ENCODE results near the gene STX1B. TPM values are rescaled to one million over a fixed set of nuclear protein-coding genes. Genes with fewer than 3 reads are reported as not detected.

The STX1B gene
- total RNA-seq, 1 experiment from 2014 or later, result 3.9 TPM

- Histone ChIP-seq H3K79me2 (ENCODE audit: low read depth) (no peaks in the 10 kb centered on the region), H3K27me3 (ENCODE audit: insufficient read depth, low read depth) (no peaks in the 10 kb centered on the region), H3K27ac (no peak overlapping the region), H3K9me2 (ENCODE audit: insufficient read depth) (no peaks in the 10 kb centered on the region), H2AFZ (no peak overlapping the region), H3K4me1 (replicated peaks; ENCODE audit: insufficient read depth) (no peaks in the 10 kb centered on the region; the same call in 1 of the 2 replicates), H4K20me1 (ENCODE audit: insufficient read depth) (no peaks in the 10 kb centered on the region; the same call in 1 of the 2 replicates), H3K36me3 (ENCODE audit: low read depth) (no peaks in the 10 kb centered on the region), H3K9me3 (ENCODE audit: insufficient read depth, low read depth) (no peaks in the 10 kb centered on the region), H3K4me3 (no peak overlapping the region), H3F3A (ENCODE audit: insufficient read depth, low read depth) (peaks cover 1% of the 10 kb centered on the region; the same call in 1 of the 2 replicates), H3K4me2 (no peak overlapping the region)
- peak in 1 of 2 experiments; percentile 22 for DNase-seq
- BruUV-seq (replicated peaks), result no TSS peak
- intact Hi-C loops (cut with micrococcal nuclease; ENCODE audit: unreplicated experiment), result loop anchor here (5.0 kb wide), 1 partner anchor 398 kb away; no protein-coding TSS in a partner anchor
- POLR2A ChIA-PET (ENCODE audit: unreplicated experiment), result no interaction called here
- TF ChIP-seq EZH2 (IDR thresholded peaks at IDR 0.05; ENCODE audit: low read depth) (no peak), CTCF (conservative IDR thresholded peaks at IDR 0.05) (no peak)
- CTCF ChIA-PET, result no interaction called here
These were observed 20.9 kb downstream of the STX1B start for GRCh38 chr16:30989469-30990047.

GRCh38 chr16:30987581-30988190 is 22.8 kb downstream of the STX1B start:
- no peak overlapping the region for H2AFZ ChIP-seq
- H3K36me3 ChIP-seq (ENCODE audit: low read depth), result peaks cover 7% of the 10 kb centered on the region; the same call in 1 of the 2 replicates
- TF ChIP-seq EZH2 (IDR thresholded peaks at IDR 0.05; ENCODE audit: low read depth) (no peak), CTCF (conservative IDR thresholded peaks at IDR 0.05) (no peak)
- CTCF ChIA-PET, result interaction anchor here (0.6 to 0.7 kb wide), 2 partner anchors 9 to 154 kb away, joined by 3 read pairs; no protein-coding TSS in a partner anchor
- no peak overlapping the region for H3K27ac ChIP-seq
- no peaks in the 10 kb centered on the region; the same call in 1 of the 2 replicates for H4K20me1 ChIP-seq (ENCODE audit: insufficient read depth)
- peaks cover 18% of the 10 kb centered on the region; the same call in 1 of the 2 replicates for H3F3A ChIP-seq (ENCODE audit: insufficient read depth, low read depth)
- no peaks in the 10 kb centered on the region for H3K79me2 ChIP-seq (ENCODE audit: low read depth)
- no peaks in the 10 kb centered on the region for H3K9me2 ChIP-seq (ENCODE audit: insufficient read depth)
- DNase-seq, result peak in 1 of 2 experiments; percentile 31
- H3K4me1 ChIP-seq (replicated peaks; ENCODE audit: insufficient read depth), result no peaks in the 10 kb centered on the region; the same call in 1 of the 2 replicates
- intact Hi-C loops (cut with micrococcal nuclease; ENCODE audit: unreplicated experiment), result loop anchor here (5.0 kb wide), 1 partner anchor 400 kb away; no protein-coding TSS in a partner anchor
- H3K4me3 ChIP-seq, result no peak overlapping the region
- H3K9me3 ChIP-seq (ENCODE audit: insufficient read depth, low read depth), result no peaks in the 10 kb centered on the region
- no peak overlapping the region for H3K4me2 ChIP-seq
- no peaks in the 10 kb centered on the region for H3K27me3 ChIP-seq (ENCODE audit: insufficient read depth, low read depth)
- BruUV-seq (replicated peaks), result no TSS peak
- POLR2A ChIA-PET (ENCODE audit: unreplicated experiment), result no interaction called here

GRCh38 chr16:30986129-30986991 is 24.1 kb downstream of the STX1B start:
- Histone ChIP-seq H3K4me1 (replicated peaks; ENCODE audit: insufficient read depth) (no peaks in the 10 kb centered on the region; the same call in 1 of the 2 replicates), H2AFZ (no peak overlapping the region), H3K4me2 (no peak overlapping the region), H3F3A (ENCODE audit: insufficient read depth, low read depth) (peaks cover 23% of the 10 kb centered on the region; the same call in 1 of the 2 replicates), H3K4me3 (no peak overlapping the region), H3K27ac (no peak overlapping the region), H3K79me2 (ENCODE audit: low read depth) (no peaks in the 10 kb centered on the region), H3K9me3 (ENCODE audit: insufficient read depth, low read depth) (no peaks in the 10 kb centered on the region), H3K27me3 (ENCODE audit: insufficient read depth, low read depth) (no peaks in the 10 kb centered on the region), H3K36me3 (ENCODE audit: low read depth) (peaks cover 7% of the 10 kb centered on the region; the same call in 1 of the 2 replicates), H4K20me1 (ENCODE audit: insufficient read depth) (no peaks in the 10 kb centered on the region; the same call in 1 of the 2 replicates), H3K9me2 (ENCODE audit: insufficient read depth) (no peaks in the 10 kb centered on the region)
- intact Hi-C loops (cut with micrococcal nuclease; ENCODE audit: unreplicated experiment), result loop anchor here (5.0 kb wide), 1 partner anchor 401 kb away; no protein-coding TSS in a partner anchor
- TF ChIP-seq EZH2 (IDR thresholded peaks at IDR 0.05; ENCODE audit: low read depth) (no peak), CTCF (conservative IDR thresholded peaks at IDR 0.05) (no peak)
- ChIA-PET CTCF (interaction anchor here (0.6 to 2.5 kb wide), 11 partner anchors 10 to 458 kb away, joined by 3 to 33 read pairs (median 5); partner anchors contain the start of genes KAT8, VKORC1, ZNF646 and ZNF668), POLR2A (ENCODE audit: unreplicated experiment) (interaction anchor here (0.5 to 2.2 kb wide), 4 partner anchors 95 to 198 kb away, joined by 3 to 34 read pairs (median 6); no protein-coding TSS in a partner anchor)
- no TSS peak for BruUV-seq (replicated peaks)
- DNase-seq, result peak in 1 of 2 experiments; percentile 32
